AG04450 (cell line): Measurements from ENCODE around the gene KBTBD4. TPM values are rescaled to one million over a fixed set of nuclear protein-coding genes. Genes with fewer than 3 reads are reported as not detected.

ENCODE experiments used
- CTCF ChIA-PET: fragments of 300-600, 350-600 bp; formaldehyde crosslinking; extraction: SDS; loops from one replicate; lab custom pipeline; 2022; ENCODE audit warnings: antibody characterized with exemption, inconsistent platforms; lab: Charles Lee
- POLR2A ChIA-PET: fragments of 350-600 bp; formaldehyde crosslinking; extraction: SDS; loops from one replicate; lab custom pipeline; 2021; ENCODE audit warnings: antibody characterized with exemption, inconsistent platforms; lab: Yijun Ruan, JAX
- DNase-seq: peaks from one replicate; pipeline ENCODE4 v3.0.0-alpha.2; 2011; ENCODE audit warnings: low read depth, low spot score
- H3K27ac ChIP-seq: one replicate; pipeline ENCODE4 v1.5.1; 2012; ENCODE audit warnings: low read depth, low read length, control low read depth
- H3K27me3 ChIP-seq: one replicate; pipeline ENCODE4 v1.6.0; 2012; ENCODE audit warnings: low read length; ENCODE audit not compliant: control insufficient read depth, insufficient read depth
- H3K4me3 ChIP-seq: 2 replicates; pipeline ENCODE4 v1.5.1; 2011; ENCODE audit warnings: mild to moderate bottlenecking, low read depth, low read length, control low read depth
- H3K9me3 ChIP-seq: 2 replicates; pipeline ENCODE4 v1.5.1; 2012; ENCODE audit warnings: low read length; ENCODE audit not compliant: control insufficient read depth, insufficient read depth
- CTCF ChIP-seq: IDR thresholded peaks from 2 replicates; pipeline ENCODE4 v1.5.1; 2011; ENCODE audit warnings: low read depth, low read length, control low read depth, inconsistent platforms
- polyA plus RNA-seq: library from polyadenylated mRNA; depleted of rRNA; stranded (reverse); fragments of >200 nt; gene quantifications from 2 replicates; pipeline ENCODE4 v1.2.3, GENCODE V29; 2011

The KBTBD4 gene
- polyA plus RNA-seq, 1 experiment, result 20.0 TPM

- TF ChIP-seq CTCF, result no peak
- Histone ChIP-seq H3K27me3 (no peaks in the 10 kb centered on the region), H3K9me3 (no peaks in the 10 kb centered on the region), H3K4me3 (no peak overlapping the region), H3K27ac (no peak overlapping the region)
- CTCF ChIA-PET, result interaction anchor here (1.8 to 2.3 kb wide), 2 partner anchors 12 to 14 kb away, joined by 5 to 11 read pairs; no protein-coding TSS in a partner anchor
- DNase-seq, result no peak
- POLR2A ChIA-PET, result no interaction called here
These were observed 39.1 kb downstream of the KBTBD4 start for GRCh38 chr11:47539681-47540039.

GRCh38 chr11:47538741-47539565, 39.8 kb downstream of the KBTBD4 start:
- POLR2A ChIA-PET, result no interaction called here
- CTCF ChIA-PET, result interaction anchor here (0.8 to 2.3 kb wide), 4 partner anchors 12 to 79 kb away, joined by 3 to 6 read pairs (median 4); no protein-coding TSS in a partner anchor
- Histone ChIP-seq H3K9me3 (no peaks in the 10 kb centered on the region), H3K27me3 (no peaks in the 10 kb centered on the region), H3K4me3 (no peak overlapping the region), H3K27ac (no peak overlapping the region)
- DNase-seq, result no peak
- TF ChIP-seq CTCF, result no peak

GRCh38 chr11:47536915-47537314, 41.9 kb downstream of the KBTBD4 start:
- Histone ChIP-seq H3K4me3 (no peak overlapping the region), H3K27me3 (no peaks in the 10 kb centered on the region), H3K27ac (no peak overlapping the region), H3K9me3 (no peaks in the 10 kb centered on the region)
- ChIA-PET POLR2A (interaction anchor here (0.6 to 0.8 kb wide), 2 partner anchors 16 to 93 kb away, joined by 3 to 4 read pairs; no protein-coding TSS in a partner anchor), CTCF (interaction anchor here (1.1 kb wide), 1 partner anchor 82 kb away, joined by 5 read pairs; no protein-coding TSS in a partner anchor)
- DNase-seq, result no peak
- no peak for TF ChIP-seq CTCF

- POLR2A ChIA-PET, result no interaction called here
- H3K27me3 ChIP-seq, result no peaks in the 10 kb centered on the region
- TF ChIP-seq CTCF, result no peak
- H3K4me3 ChIP-seq, result no peak overlapping the region
- no peak overlapping the region for H3K27ac ChIP-seq
- DNase-seq, result no peak
- CTCF ChIA-PET, result interaction anchor here (3.8 kb wide), 1 partner anchor 19 kb away, joined by 33 read pairs; the partner anchor contains the start of gene CELF1
- H3K9me3 ChIP-seq, result no peaks in the 10 kb centered on the region
These were observed 44.0 kb downstream of the KBTBD4 start for GRCh38 chr11:47534704-47535251.
